Fibroblast of the aortic adventitia (primary cell): Measurements from ENCODE around the gene TLR9. TPM values are rescaled to one million over a fixed set of nuclear protein-coding genes. Genes with fewer than 3 reads are reported as not detected.
"Not testable (repeated sequence)": the region's sequence is repeated elsewhere in the genome, so short reads cannot be mapped to it uniquely, and the experiment has no call there.

Source experiments
- DNase-seq: peaks from one replicate; pipeline ENCODE4 v3.0.0-alpha.2; 2010; ENCODE audit warnings: low read depth
- H3K4me3 ChIP-seq: 2 replicates; pipeline ENCODE4 v1.5.1; 2011; ENCODE audit warnings: low read depth, mild to moderate bottlenecking, control low read depth, low read length, moderate library complexity
- total RNA-seq: library from RNA; depleted of rRNA; stranded (reverse); fragments of >200 nt; gene quantifications from 2 replicates; pipeline ENCODE4 v1.2.3, GENCODE V29; 2012; ENCODE audit warnings: low replicate concordance
- TF ChIP-seq, protein P1 (sequence below): IDR thresholded peaks from 2 replicates; pipeline ENCODE4 v1.5.1; 2011; ENCODE audit warnings: mild to moderate bottlenecking, low read length, control low read depth, inconsistent platforms; ENCODE audit not compliant: insufficient read depth

Gene TLR9
- total RNA-seq, 1 donor: not detected

DNA sequence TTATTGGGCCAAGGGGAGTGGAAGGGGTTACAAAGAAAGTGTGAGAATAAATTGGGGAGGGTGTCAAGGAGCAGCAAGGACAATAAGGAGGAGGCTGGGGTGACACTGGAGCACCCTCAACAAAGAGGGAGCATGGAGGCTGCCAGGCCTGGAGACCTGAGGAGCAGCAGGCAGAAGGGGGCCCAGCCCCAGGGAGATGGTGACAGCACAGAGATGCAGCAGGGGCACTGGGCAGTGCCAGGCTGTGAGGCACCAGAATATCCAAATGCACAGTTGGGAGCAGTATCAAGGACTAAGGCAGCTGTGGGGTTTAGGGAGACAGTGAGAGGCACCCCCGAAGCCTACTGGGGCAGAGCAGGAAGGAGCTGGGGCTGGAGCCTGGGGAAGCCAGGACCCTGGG lies 46.9 kb downstream of the TLR9 start:
- no peak for DNase-seq
- TF ChIP-seq, protein P1, sequence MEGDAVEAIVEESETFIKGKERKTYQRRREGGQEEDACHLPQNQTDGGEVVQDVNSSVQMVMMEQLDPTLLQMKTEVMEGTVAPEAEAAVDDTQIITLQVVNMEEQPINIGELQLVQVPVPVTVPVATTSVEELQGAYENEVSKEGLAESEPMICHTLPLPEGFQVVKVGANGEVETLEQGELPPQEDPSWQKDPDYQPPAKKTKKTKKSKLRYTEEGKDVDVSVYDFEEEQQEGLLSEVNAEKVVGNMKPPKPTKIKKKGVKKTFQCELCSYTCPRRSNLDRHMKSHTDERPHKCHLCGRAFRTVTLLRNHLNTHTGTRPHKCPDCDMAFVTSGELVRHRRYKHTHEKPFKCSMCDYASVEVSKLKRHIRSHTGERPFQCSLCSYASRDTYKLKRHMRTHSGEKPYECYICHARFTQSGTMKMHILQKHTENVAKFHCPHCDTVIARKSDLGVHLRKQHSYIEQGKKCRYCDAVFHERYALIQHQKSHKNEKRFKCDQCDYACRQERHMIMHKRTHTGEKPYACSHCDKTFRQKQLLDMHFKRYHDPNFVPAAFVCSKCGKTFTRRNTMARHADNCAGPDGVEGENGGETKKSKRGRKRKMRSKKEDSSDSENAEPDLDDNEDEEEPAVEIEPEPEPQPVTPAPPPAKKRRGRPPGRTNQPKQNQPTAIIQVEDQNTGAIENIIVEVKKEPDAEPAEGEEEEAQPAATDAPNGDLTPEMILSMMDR: no peak
- no peak overlapping the region for H3K4me3 ChIP-seq

DNA sequence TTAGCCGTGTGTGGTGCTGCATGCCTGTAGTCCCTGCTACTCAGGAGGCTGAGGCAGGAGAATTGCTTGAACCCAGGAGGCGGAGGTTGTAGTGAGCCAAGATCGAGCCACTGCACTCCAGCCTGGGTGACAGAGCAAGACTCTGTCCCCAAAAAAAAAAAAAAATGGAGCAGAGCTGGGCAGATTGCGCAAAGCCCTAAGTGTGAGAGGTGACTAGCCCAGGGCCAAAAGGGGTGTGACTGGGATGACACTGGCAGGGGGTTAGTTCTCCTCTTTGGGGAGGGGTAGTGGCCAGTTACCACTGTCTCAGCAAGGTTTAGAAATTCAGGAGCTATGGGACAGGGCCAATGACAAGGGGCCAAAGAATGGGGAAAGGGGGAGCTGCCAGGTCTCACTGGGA lies 47.3 kb downstream of the TLR9 start:
- not testable (repeated sequence) for DNase-seq, H3K4me3 ChIP-seq

DNA sequence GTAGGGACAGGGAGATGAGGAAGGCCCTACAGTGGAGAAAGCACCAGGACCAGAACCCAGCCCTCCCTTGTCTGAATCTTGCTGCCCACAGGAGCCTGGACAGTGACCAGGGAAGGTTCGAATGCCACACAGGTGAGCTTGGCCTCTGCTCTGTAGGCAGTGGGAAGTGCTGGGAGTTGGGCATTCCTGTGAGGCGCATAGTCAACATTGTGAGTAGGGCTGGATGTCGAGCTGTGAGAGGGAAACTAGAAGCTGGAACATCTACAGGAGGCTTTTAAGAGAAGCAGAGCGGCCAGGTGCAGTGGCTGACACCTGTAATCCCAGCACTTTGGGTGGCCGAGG lies 47.8 kb downstream of the TLR9 start:
- TF ChIP-seq, protein P1: no peak
- no peak overlapping the region for H3K4me3 ChIP-seq
- DNase-seq: no peak

DNA sequence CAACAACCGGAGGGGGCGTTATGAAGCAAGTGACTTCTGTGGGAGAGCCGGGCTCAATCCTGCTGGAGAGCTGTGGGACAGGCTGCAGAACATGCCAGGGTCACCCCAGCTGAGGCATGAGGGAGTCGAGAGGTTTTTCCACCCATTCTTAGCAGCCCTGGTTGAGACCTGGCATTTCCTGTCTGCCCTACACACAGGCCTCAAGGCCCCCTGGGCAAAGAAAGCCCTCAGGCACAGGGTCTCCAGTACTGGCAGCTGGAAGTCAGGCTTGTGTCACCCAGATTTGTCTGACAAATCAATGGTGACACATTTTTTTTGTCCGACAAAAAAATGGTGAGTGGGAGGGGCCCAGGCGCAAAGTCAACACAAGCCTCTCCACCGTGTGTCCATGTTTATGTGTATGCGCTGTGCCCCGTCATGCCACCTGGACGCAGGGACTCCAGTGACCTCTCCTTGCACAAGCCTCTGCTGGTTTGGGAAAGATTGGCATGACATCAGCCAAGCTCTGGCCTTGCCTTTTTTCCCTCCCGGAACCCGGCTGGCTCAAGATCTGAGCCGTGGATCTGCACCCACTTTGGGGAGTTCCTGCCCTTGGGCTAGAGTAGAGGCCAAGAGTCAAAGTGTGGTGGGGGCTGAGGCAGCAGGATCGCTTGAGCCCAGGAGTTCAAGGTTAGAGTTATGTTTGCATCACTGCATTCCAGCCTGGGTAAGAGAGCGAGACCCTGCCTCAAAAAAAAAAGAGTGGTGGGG lies 48.3 kb downstream of the TLR9 start:
- H3K4me3 ChIP-seq: no peak overlapping the region
- no peak for DNase-seq
- TF ChIP-seq, protein P1: no peak

DNA sequence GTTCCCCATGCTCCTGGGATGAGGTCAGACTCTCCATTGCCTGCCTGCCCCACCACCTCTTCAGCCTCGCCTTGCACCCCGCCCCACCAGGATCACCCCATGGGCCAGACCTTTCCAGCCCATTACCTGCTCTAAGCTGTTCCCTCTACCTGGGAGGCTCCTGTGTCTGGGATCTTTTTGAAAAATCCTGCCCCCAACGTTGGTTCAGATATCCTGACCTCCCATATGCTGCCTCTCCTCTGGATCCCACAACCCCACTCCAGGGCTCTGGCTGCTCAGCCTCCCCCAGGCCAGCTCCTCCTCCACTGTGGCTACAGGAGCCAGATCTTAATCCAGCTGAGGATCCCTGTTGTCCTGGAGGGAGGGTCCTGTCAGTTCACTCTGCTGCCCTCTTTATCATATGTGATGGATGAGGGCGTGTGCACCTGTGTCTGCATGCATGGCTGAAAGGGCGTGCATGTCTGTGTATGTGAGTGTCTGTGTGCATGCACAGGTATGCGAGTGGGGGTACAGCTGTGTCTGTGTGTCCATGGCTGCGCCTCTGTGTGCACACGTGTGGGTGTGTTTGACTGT lies 49.2 kb downstream of the TLR9 start:
- no peak for DNase-seq
- no peak overlapping the region for H3K4me3 ChIP-seq
- TF ChIP-seq, protein P1: no peak

DNA sequence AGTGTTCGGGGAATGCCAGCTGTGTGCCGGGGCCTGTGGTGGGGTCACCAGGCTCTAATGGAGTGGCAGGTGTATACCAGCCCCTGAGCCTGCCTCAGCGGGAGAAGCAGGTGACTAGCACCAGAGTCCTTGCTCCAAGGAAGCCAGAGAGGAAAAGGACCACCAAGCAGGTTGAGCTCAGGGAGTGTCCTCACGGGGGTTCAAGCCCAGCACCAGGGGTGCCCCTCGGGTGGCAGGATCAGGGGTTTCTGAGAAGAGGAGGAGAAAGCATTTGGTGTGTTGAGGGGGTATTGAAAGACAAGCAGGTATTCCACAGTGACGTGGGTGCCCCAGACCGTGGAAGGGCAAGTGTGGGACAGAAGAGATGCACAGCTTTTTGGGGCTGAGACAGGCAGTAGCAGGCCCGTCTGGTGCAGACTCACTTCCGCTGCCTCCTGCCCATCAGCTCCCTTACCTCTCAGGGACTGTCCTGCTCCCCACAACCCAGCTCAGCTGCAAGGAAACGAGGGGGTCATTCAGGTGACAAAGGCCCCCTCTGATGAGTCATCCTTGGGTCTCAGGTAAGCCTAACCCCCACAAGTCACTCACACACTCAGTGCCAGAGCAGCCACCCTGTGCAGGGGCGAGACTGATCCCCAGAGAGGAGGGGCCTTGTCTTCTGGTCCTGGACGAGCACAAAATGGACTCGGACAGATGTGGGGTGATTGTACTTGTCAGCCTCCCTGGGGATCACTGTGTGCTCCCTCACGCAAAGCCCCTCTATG lies 49.8 kb downstream of the TLR9 start:
- TF ChIP-seq, protein P1: no peak
- no peak for DNase-seq
- H3K4me3 ChIP-seq: no peak overlapping the region

DNA sequence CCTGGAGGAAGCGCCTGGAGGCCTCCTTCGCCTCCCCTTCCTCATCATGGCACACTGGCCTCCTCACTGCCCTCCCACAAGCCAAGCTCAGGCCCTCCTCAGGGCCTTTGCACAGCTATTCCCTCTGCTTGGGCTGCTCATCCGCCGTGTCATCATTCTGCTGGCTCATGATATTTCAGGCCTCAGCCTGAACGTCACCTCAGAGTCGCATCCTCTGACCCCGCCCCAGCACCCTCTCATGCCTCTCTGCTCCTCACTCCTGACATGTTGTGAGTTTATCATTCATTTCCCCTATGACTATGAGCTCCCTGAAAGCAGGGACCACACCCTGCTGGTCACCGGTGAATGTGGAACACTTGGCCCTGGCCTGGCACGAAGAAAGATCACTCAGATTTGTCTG lies 50.5 kb downstream of the TLR9 start:
- DNase-seq: no peak
- no peak overlapping the region for H3K4me3 ChIP-seq
- TF ChIP-seq, protein P1: no peak
